ENCODE measurements around the gene HSBP1L1. TPM values are rescaled to one million over a fixed set of nuclear protein-coding genes. Genes with fewer than 3 reads are reported as not detected.

The HSBP1L1 gene
- 10 to 100 TPM; 24.6 to 42.1 (median 38.3) TPM for total RNA-seq

DNA sequence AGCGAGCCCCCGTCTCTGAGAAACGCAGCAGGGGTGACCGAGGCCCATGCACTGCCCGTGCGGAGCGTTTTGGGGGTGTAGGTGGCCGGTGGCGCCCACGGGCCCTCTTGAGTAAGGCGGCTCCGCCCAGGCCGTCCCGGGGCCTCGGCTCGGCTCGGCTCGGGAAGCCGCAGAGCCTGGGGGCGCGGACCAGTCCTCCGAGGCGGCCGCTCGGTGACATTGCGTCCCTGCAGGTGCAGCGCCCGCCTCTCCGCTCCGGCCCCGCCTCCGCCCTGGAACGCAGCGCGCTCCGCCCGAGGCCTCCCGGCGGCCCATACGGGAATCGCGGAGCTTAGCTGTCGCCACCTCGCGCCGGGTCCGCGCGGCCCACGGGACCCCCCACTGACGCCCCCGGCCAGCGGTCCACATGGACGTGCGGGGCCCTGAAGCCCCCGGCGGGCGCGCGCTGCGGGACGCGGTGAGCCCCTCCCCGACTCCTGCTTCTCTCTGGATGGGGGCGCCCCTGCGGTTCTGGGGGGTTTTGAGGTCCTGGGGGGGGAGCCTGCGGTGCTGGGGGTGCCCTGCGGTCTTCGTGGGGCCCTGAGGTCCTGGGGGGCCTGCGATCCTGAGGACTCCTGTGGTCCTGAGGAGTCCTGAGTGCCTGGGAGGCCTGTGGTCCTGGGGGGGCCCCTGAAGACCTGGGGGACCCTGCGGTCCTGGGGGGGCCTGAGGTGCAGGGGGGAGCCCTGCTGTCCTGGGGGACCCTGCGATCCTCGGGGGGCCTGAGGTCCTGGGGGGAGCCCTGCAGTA, at the start of gene HSBP1L1:
HSBP1L1 (plus strand) TSS at position 314 of the 789 bp plus-strand sequence; CDS start at position 407, 93 bp downstream.
- intact Hi-C loops (cut with DNase I; ENCODE audit: low total_unique reads), result no loop called here
- Histone ChIP-seq H3K9me3 (no peaks in the 10 kb centered on the region), H3K27me3 (no peaks in the 10 kb centered on the region), H3K4me1 (peaks cover 0 to 8% of the 10 kb centered on the region in 2 donors), H3K36me3 (no peaks in the 10 kb centered on the region), H3K27ac (peak within 1 kb of the TSS; percentile 94 to 98), H3K4me3 (peak within 1 kb of the TSS; percentile 68 to 96 (median 71))
- no peak for TF ChIP-seq POLR2A (IDR thresholded peaks at IDR 0.05)
- TF ChIP-seq, protein P1, sequence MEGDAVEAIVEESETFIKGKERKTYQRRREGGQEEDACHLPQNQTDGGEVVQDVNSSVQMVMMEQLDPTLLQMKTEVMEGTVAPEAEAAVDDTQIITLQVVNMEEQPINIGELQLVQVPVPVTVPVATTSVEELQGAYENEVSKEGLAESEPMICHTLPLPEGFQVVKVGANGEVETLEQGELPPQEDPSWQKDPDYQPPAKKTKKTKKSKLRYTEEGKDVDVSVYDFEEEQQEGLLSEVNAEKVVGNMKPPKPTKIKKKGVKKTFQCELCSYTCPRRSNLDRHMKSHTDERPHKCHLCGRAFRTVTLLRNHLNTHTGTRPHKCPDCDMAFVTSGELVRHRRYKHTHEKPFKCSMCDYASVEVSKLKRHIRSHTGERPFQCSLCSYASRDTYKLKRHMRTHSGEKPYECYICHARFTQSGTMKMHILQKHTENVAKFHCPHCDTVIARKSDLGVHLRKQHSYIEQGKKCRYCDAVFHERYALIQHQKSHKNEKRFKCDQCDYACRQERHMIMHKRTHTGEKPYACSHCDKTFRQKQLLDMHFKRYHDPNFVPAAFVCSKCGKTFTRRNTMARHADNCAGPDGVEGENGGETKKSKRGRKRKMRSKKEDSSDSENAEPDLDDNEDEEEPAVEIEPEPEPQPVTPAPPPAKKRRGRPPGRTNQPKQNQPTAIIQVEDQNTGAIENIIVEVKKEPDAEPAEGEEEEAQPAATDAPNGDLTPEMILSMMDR (IDR thresholded peaks at IDR 0.05), result peak in 1 of 3 donors; percentile 20
- peak; percentile 16 to 59 (median 37) for TF ChIP-seq POLR2AphosphoS5 (IDR thresholded peaks at IDR 0.05)
- peak; percentile 70 to 84 for DNase-seq (ENCODE audit: low spot score in 2 of 2)

DNA sequence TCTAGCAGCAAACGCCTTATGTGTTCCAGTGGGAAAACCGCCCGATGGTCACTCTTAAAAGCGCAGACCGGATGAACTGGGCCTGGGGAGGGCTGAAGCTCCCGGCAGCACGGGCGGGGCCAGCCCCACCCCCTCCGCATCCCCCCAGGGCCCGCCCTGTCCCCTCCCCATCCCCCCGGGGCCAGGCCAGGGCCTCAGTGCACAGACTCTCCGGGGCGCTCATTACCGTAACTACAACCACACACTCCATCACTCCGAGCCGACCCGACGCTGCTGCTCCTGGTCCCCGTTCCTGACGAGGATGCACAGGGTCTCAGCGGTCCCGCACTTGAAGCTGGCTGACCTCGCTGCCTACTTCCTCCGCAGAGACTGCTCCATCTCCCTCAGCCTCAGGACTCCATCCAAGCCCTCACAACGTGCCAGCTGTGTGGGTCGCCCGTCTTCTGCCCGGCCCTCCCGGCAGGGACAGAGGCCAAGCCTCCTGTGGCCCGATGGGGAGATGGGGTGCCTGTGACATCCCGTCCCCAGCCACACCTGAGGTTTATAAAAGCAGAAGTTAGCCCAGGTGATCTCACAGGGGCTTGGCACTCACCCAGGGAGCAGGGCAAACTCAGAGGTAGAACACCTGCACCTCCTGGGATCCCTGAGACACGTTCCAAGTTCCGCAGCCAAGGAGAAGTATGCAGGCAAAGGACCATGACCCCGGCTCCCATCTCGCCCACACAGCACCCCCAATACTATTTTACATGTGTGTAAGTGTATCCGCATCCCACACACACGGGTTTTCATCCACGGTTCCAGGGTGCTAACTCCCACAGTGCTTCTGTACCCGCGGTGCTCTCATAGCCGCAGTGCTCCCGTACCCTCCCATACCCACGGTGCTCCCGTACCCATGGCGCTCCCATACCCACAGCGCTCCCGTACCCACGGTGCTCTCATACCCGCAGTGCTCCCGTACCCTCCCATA, 49.0 kb upstream of the HSBP1L1 start:
- Histone ChIP-seq H3K9me3 (no peaks in the 10 kb centered on the region), H3K4me3 (no peak overlapping the region), H3K36me3 (peaks cover 7% of the 10 kb centered on the region), H3K27ac (no peak overlapping the region), H3K27me3 (no peaks in the 10 kb centered on the region), H3K4me1 (no peaks in the 10 kb centered on the region)
- DNase-seq (ENCODE audit: low spot score in 2 of 2), result peak; percentile 16 to 43
- TF ChIP-seq POLR2A (IDR thresholded peaks at IDR 0.05), result no peak
- TF ChIP-seq, protein P1 (IDR thresholded peaks at IDR 0.05), result no peak
- TF ChIP-seq POLR2AphosphoS5 (IDR thresholded peaks at IDR 0.05), result no peak
- intact Hi-C loops (cut with DNase I; ENCODE audit: low total_unique reads), result no loop called here

DNA sequence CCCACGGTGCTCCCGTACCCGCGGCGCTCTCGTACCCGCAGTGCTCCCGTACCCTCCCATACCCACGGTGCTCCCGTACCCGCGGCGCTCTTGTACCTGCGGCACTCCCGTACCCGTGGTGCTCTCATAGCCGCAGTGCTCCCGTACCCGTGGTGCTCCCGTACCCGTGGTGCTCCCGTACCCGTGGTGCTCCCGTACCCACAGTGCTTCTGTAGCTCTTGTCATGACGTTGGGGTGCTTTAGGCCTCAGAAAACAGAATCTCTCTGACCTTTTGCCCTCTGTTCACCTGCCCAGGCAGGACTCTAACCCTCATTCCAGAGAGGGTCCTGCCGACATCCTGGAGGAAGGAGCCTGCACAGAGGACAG, 48.3 kb upstream of the HSBP1L1 start:
- intact Hi-C loops (cut with DNase I; ENCODE audit: low total_unique reads), result no loop called here
- DNase-seq (ENCODE audit: low spot score in 2 of 2), result no peak
- Histone ChIP-seq H3K27ac (no peak overlapping the region), H3K27me3 (no peaks in the 10 kb centered on the region), H3K4me1 (no peaks in the 10 kb centered on the region), H3K9me3 (no peaks in the 10 kb centered on the region), H3K4me3 (no peak overlapping the region), H3K36me3 (peaks cover 7% of the 10 kb centered on the region)
- TF ChIP-seq, protein P1 (IDR thresholded peaks at IDR 0.05), result no peak
- TF ChIP-seq POLR2AphosphoS5 (IDR thresholded peaks at IDR 0.05) (no peak), POLR2A (IDR thresholded peaks at IDR 0.05) (no peak)

DNA sequence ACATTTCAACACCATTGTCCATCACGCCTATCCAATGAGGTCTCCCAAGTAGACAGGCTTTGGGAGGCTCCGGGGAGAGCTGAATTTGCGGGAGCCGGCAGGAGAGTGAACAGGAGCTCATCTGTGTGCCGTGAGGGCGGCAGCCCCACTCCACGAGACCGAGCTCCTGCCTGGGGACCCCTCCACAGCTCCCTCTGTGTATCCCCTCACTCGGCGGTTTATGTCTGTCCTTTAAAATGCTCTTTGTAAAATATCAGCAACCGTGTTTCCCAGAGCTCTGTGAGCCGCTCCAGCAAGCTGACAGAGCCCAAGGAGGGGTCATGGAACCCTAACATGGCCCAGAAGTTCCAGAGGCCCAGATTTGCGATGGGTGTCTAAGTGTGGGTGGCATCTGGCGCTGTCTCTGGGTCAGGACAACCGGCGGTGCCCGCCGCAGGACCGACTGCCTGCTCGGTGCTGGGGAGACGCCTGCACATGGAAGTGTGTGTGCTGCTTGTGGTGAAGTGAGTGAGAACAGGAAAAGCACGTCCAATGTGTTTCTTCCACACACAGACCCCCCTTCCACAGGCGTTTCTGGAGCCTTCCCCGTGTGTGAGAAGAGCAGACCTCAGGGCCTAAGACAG, 47.8 kb upstream of the HSBP1L1 start:
- TF ChIP-seq POLR2A (IDR thresholded peaks at IDR 0.05) (no peak), POLR2AphosphoS5 (IDR thresholded peaks at IDR 0.05) (no peak)
- TF ChIP-seq, protein P1 (IDR thresholded peaks at IDR 0.05), result no peak
- intact Hi-C loops (cut with DNase I; ENCODE audit: low total_unique reads), result no loop called here
- H3K27ac ChIP-seq, result no peak overlapping the region
- H3K9me3 ChIP-seq, result no peaks in the 10 kb centered on the region
- no peaks in the 10 kb centered on the region for H3K4me1 ChIP-seq
- DNase-seq (ENCODE audit: low spot score in 2 of 2), result peak; percentile 12 to 44
- peaks cover 7% of the 10 kb centered on the region for H3K36me3 ChIP-seq
- no peaks in the 10 kb centered on the region for H3K27me3 ChIP-seq
- no peak overlapping the region for H3K4me3 ChIP-seq

All from breast epithelium (tissue), 4 donors.